HepG2 (cell line): ENCODE data around the gene OR6C3. TPM values are rescaled to one million over a fixed set of nuclear protein-coding genes. Genes with fewer than 3 reads are reported as not detected.

ENCODE experiments used
- ATAC-seq: fragments of 200-7000 bp; cut with Tn5 transposase; 3 replicates; pipeline ENCODE4 v1.9.1; 2020; ENCODE audit warnings: mild to moderate bottlenecking, moderate library complexity
- Bru-seq: library from RNA; stranded (reverse); fragments of 400-500 nt; gene quantifications from one replicate; lab custom pipeline; 2021; lab: Mats Ljungman, UMichigan
- BruChase-seq, 2 experiments: library from RNA; stranded (reverse); fragments of 400-500 nt; gene quantifications; one replicate each; lab custom pipeline; 2021; lab: Mats Ljungman, UMichigan
- BruUV-seq: library from RNA; stranded (reverse); fragments of 400-500 nt; replicated peaks from 2 replicates; lab custom pipeline; 2021; lab: Mats Ljungman, UMichigan
- CTCF ChIA-PET: fragments of 300-600 bp; formaldehyde crosslinking; extraction: SDS; loops from one replicate; lab custom pipeline; 2021; ENCODE audit warnings: low total read pairs, inconsistent platforms, low intra/inter-chr PET ratio; lab: Yijun Ruan, JAX
- POLR2A ChIA-PET: fragments of 350-600 bp; sonication (Branson Sonifier 250); formaldehyde crosslinking; loops from one replicate; lab custom pipeline; 2020; ENCODE audit warnings: antibody characterized with exemption, inconsistent platforms; lab: Yijun Ruan, JAX
- DNase-seq: peaks from one replicate; pipeline ENCODE4 v3.0.0-alpha.2; 2015; ENCODE audit warnings: low spot score
- FAIRE-seq: peaks from 3 replicates; lab custom pipeline; 2011; peaks lifted over from hg19 to GRCh38; lab: Jason Lieb, UNC
- H2AFZ ChIP-seq: one replicate; pipeline ENCODE4 v1.6.1; 2011; ENCODE audit warnings: low read length, inconsistent platforms
- H3K27ac ChIP-seq: fragments of 300-600 bp; 3 replicates; pipeline ENCODE4 v1.8.0; 2011; ENCODE audit warnings: mixed run types, mild to moderate bottlenecking, mixed read lengths, low read length, inconsistent platforms; ENCODE audit not compliant: insufficient read depth; ENCODE audit errors: extremely low read length
- H3K27me3 ChIP-seq, 2 experiments: fragments of 200-600 bp in 1 of 2; 2 replicates in 1 of 2; 3 replicates in 1 of 2; pipeline versions ENCODE4 v1.6.0 to v1.8.0; 2011; ENCODE audit warnings: low read length in 2 of 2, mild to moderate bottlenecking in 2 of 2, moderate library complexity in 2 of 2, inconsistent platforms in 1 of 2; ENCODE audit not compliant: insufficient read depth in 2 of 2, control insufficient read depth in 1 of 2
- H3K36me3 ChIP-seq, 2 experiments: fragments of 200-600 bp in 1 of 2; replicated peaks in 1 of 2; 2 replicates in 1 of 2; 3 replicates in 1 of 2; pipeline versions ENCODE4 v1.5.1 to v1.8.0; 2011; ENCODE audit warnings: low read length in 2 of 2, inconsistent platforms in 1 of 2; ENCODE audit not compliant: insufficient read depth in 2 of 2, control insufficient read depth in 1 of 2
- H3K4me1 ChIP-seq: 2 replicates; pipeline ENCODE4 v1.5.1; 2012; ENCODE audit warnings: low read length, inconsistent platforms; ENCODE audit not compliant: insufficient read depth
- H3K4me2 ChIP-seq: 2 replicates; pipeline ENCODE4 v1.6.0; 2011; ENCODE audit warnings: low read depth, low read length, inconsistent platforms
- H3K4me3 ChIP-seq, 3 experiments: fragments of 200-600 bp in 1 of 3; sonication (generic), shearing (Covaris generic) in 1 of 3; replicated peaks in 1 of 3; 2 replicates each; pipeline ENCODE4 v1.5.1; 2011 to 2016; ENCODE audit warnings: low read length in 3 of 3, inconsistent platforms in 2 of 3, low read depth in 2 of 3, mild to moderate bottlenecking in 2 of 3, control low read depth in 1 of 3, mixed read lengths in 1 of 3; ENCODE audit not compliant: insufficient read depth in 1 of 3
- H3K79me2 ChIP-seq: one replicate; pipeline ENCODE4 v1.6.1; 2011; ENCODE audit warnings: low read length, inconsistent platforms; ENCODE audit not compliant: insufficient read depth
- H3K9ac ChIP-seq: 2 replicates; pipeline ENCODE4 v1.6.0; 2011; ENCODE audit warnings: mild to moderate bottlenecking, low read depth, low read length, inconsistent platforms; ENCODE audit not compliant: insufficient read depth
- H3K9me3 ChIP-seq: 2 replicates; pipeline ENCODE4 v1.5.1; 2012; ENCODE audit warnings: mild to moderate bottlenecking, low read length
- H4K20me1 ChIP-seq: 2 replicates; pipeline ENCODE4 v1.6.0; 2011; ENCODE audit warnings: inconsistent platforms, mild to moderate bottlenecking, low read length, moderate library complexity; ENCODE audit not compliant: insufficient read depth
- AHR ChIP-seq: IDR thresholded peaks from 2 replicates; pipeline ENCODE4 v1.6.1; 2018; ENCODE audit warnings: missing genetic modification reagents, missing compliant biosample characterization
- BRCA1 ChIP-seq: sonication (generic); formaldehyde crosslinking; IDR thresholded peaks from 2 replicates; pipeline ENCODE4 v1.4.0; 2020; ENCODE audit warnings: missing genetic modification reagents
- DBP ChIP-seq: sonication (generic); formaldehyde crosslinking; IDR thresholded peaks from 2 replicates; pipeline ENCODE4 v1.4.0; 2020; ENCODE audit warnings: missing genetic modification reagents; ENCODE audit errors: not compliant biosample characterization
- KDM2A ChIP-seq: sonication (generic); formaldehyde crosslinking; IDR thresholded peaks from 2 replicates; pipeline ENCODE4 v1.4.0; 2020; ENCODE audit warnings: low read depth, missing genetic modification reagents, borderline replicate concordance
- MTA1 ChIP-seq: sonication (generic); formaldehyde crosslinking; IDR thresholded peaks from 2 replicates; pipeline ENCODE4 v1.4.0; 2020; ENCODE audit warnings: missing genetic modification reagents, mild to moderate bottlenecking, borderline replicate concordance
- REPIN1 ChIP-seq: sonication (generic); formaldehyde crosslinking; IDR thresholded peaks from 2 replicates; pipeline ENCODE4 v1.8.0; 2022; ENCODE audit warnings: missing genetic modification reagents, low read depth, mild to moderate bottlenecking, borderline replicate concordance
- ZNF224 ChIP-seq: sonication (generic); formaldehyde crosslinking; IDR thresholded peaks from 2 replicates; pipeline ENCODE4 v1.5.0; 2020; ENCODE audit warnings: mild to moderate bottlenecking, missing genetic modification reagents
- ZNF235 ChIP-seq: sonication (generic); formaldehyde crosslinking; IDR thresholded peaks from 2 replicates; pipeline ENCODE4 v1.8.1; 2023; ENCODE audit warnings: mild to moderate bottlenecking, missing genetic modification reagents, borderline replicate concordance
- ZNF264 ChIP-seq: sonication (generic); formaldehyde crosslinking; IDR thresholded peaks from 2 replicates; pipeline ENCODE4 v1.4.0; 2020; ENCODE audit warnings: missing genetic modification reagents
- ZNF841 ChIP-seq: sonication (generic); formaldehyde crosslinking; IDR thresholded peaks from 2 replicates; pipeline ENCODE4 v1.8.1; 2023; ENCODE audit warnings: missing genetic modification reagents, borderline replicate concordance
- WGBS: methylation state at CpG from one replicate; pipeline ENCODE4 v1.1.6; 2017; ENCODE audit warnings: low lambda C conversion rate; 5-methylcytosine and 5-hydroxymethylcytosine counted together
- in situ Hi-C: cut with HindIII; loops from 2 replicates; pipeline ENCODE4 v1.10.0; 2017; ENCODE audit warnings: low pct_unique_long_range_greater_than_20kb; ENCODE audit not compliant: extremely low pct_ligation_motif_present
- intact Hi-C: fragments of 100-400 bp; cut with micrococcal nuclease; formaldehyde crosslinking; loops from one replicate; pipeline ENCODE4 v1.10.0; 2022; ENCODE audit not compliant: unreplicated experiment
- long read RNA-seq, 2 experiments: library from RNA in 1 of 2; library from polyadenylated mRNA in 1 of 2; stranded (forward) in 1 of 2; unstranded in 1 of 2; transcript quantifications; one replicate each; pipeline ENCODE4 v2.0.0, GENCODE V29; 2019 to 2022
- polyA minus RNA-seq, 3 experiments: library from RNA; depleted of rRNA, polyadenylated mRNA; stranded (reverse); fragments of >200 nt; gene quantifications; 2 replicates each; pipeline ENCODE4 v1.2.3, GENCODE V29; 2011; ENCODE audit warnings: low replicate concordance in 1 of 3
- polyA plus RNA-seq, 8 experiments: library from polyadenylated mRNA; depleted of rRNA in 3 of 8; stranded (reverse) in 7 of 8; unstranded in 1 of 8; fragments of >200 nt; fragmentation: Illumina TruSeq in 4 of 8; extraction: Trizol in 4 of 8; gene quantifications; 2 replicates each; pipeline versions ENCODE4 v1.2.1 to v1.2.3, GENCODE V29; 2011 to 2016; ENCODE audit warnings: low read depth in 4 of 8, missing spikeins in 1 of 8, mixed read lengths in 1 of 8; ENCODE audit not compliant: insufficient read depth in 1 of 8
- total RNA-seq, 5 experiments: library from RNA; depleted of rRNA; stranded (reverse); fragments of >200 nt; fragmentation: Illumina TruSeq; extraction: Trizol; gene quantifications; 2 replicates each; pipeline ENCODE4 v1.2.3, GENCODE V29; 2016; ENCODE audit warnings: low read depth in 1 of 5

OR6C3 gene
- not detected in 2 replicates for total RNA-seq (2016; rRNA removed; fragmentation: Illumina TruSeq; extraction: Trizol)
- not detected in 2 replicates for total RNA-seq (2016; cell fraction: cytosol; rRNA removed; fragmentation: Illumina TruSeq; extraction: Trizol; ENCODE audit: low read depth)
- total RNA-seq (2016; cell fraction: insoluble cytoplasmic fraction; rRNA removed; fragmentation: Illumina TruSeq; extraction: Trizol): not detected in 2 replicates
- not detected in 2 replicates for total RNA-seq (2016; cell fraction: membrane; rRNA removed; fragmentation: Illumina TruSeq; extraction: Trizol)
- total RNA-seq (2016; cell fraction: nucleus; rRNA removed; fragmentation: Illumina TruSeq; extraction: Trizol): not detected in 2 replicates
- polyA plus RNA-seq (2011; rRNA removed): not detected in 2 replicates
- not detected in 2 replicates for polyA plus RNA-seq (2011; cell fraction: cytosol; rRNA removed)
- polyA plus RNA-seq (2011; cell fraction: nucleus; rRNA removed): not detected in 2 replicates
- not detected in 2 replicates for polyA plus RNA-seq (2012)
- not detected in 2 replicates for polyA plus RNA-seq (2016; cell fraction: cytosol; fragmentation: Illumina TruSeq; extraction: Trizol; ENCODE audit: low read depth)
- not detected in 2 replicates for polyA plus RNA-seq (2016; cell fraction: insoluble cytoplasmic fraction; fragmentation: Illumina TruSeq; extraction: Trizol; ENCODE audit: low read depth)
- polyA plus RNA-seq (2016; cell fraction: membrane; fragmentation: Illumina TruSeq; extraction: Trizol; ENCODE audit: low read depth): not detected in 2 replicates
- polyA plus RNA-seq (2016; cell fraction: nucleus; fragmentation: Illumina TruSeq; extraction: Trizol; ENCODE audit: insufficient read depth, low read depth): not detected in 2 replicates
- not detected in 2 replicates for polyA minus RNA-seq (2011; rRNA and poly(A)+ RNA removed; ENCODE audit: low replicate concordance)
- not detected in 2 replicates for polyA minus RNA-seq (2011; cell fraction: cytosol; rRNA and poly(A)+ RNA removed)
- polyA minus RNA-seq (2011; cell fraction: nucleus; rRNA and poly(A)+ RNA removed): not detected in 2 replicates
- not detected for Bru-seq, nascent RNA
- not detected for BruChase-seq, experiment 1, labeled RNA remaining after a 6-hour chase
- BruChase-seq, experiment 2, labeled RNA remaining after a 2-hour chase: not detected
- long read RNA-seq, experiment 1: 0 reads
- long read RNA-seq, experiment 2: 0 reads

DNA sequence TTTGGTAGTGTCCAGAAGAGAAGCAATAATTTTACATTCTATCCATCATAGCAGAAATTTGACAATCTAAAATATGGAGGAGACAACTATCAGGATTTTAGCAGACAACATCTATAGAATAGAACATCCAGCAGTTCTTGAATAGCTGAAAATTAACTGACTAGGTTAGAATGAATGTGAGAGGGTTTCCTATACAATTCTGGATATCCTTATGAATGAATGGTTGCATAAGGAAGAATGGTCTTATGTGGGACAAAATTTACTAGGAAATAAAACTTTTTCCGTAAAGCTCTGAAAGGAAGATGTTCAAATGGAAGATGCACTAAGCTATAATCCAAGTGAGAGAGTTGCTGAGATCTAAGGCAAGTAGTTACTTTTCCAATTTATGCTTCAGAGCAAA, at the start of gene OR6C3:
Gene OR6C3, plus strand, starts transcription at position 301 of the 400 bp plus-strand sequence. CDS start 955 bp downstream, outside the sequence.
- TF ChIP-seq BRCA1 (no peak), ZNF841 (CRISPR knock-in tag) (no peak), ZNF264 (no peak), AHR (CRISPR knock-in tag) (no peak), DBP (no peak), MTA1 (no peak), ZNF224 (CRISPR knock-in tag) (no peak), KDM2A (CRISPR knock-in tag) (no peak), ZNF235 (CRISPR knock-in tag) (no peak), REPIN1 (CRISPR knock-in tag) (no peak)
- Histone ChIP-seq H3K36me3 (no peaks in the 10 kb centered on the region), H2AFZ (no peak within 1 kb of the TSS), H3K9ac (no peak within 1 kb of the TSS), H3K79me2 (no peaks in the 10 kb centered on the region), H3K4me1 (no peaks in the 10 kb centered on the region), H3K27me3 (no peaks in the 10 kb centered on the region), H3K4me2 (no peak within 1 kb of the TSS), H3K9me3 (no peaks in the 10 kb centered on the region), H4K20me1 (no peaks in the 10 kb centered on the region), H3K4me3 (no peak within 1 kb of the TSS), H3K27ac (no peak within 1 kb of the TSS)
- CTCF ChIA-PET: no interaction called here
- DNase-seq (no peak), FAIRE-seq (no peak), ATAC-seq (no peak)
- BruUV-seq: no TSS peak
- intact Hi-C loops: no loop called here
- POLR2A ChIA-PET: no interaction called here
- WGBS: 87% methylated on average over 1 of the region's 1 CpG
- in situ Hi-C loops: no loop called here
